Spleen (tissue), 7 donors: ENCODE data around the gene SLC22A4.

ENCODE experiments used
- POLR2A ChIP-seq, 3 donors: fragments of 450-650 bp; IDR thresholded peaks; one replicate each; pipeline ENCODE4 v1.5.1; 2017; ENCODE audit warnings: antibody characterized with exemption in 3 of 3, mild to moderate bottlenecking in 1 of 3
- POLR2AphosphoS5 ChIP-seq, 3 donors: sonication (generic); formaldehyde crosslinking; IDR thresholded peaks; one replicate each; pipeline ENCODE4 v1.5.1; 2017; ENCODE audit warnings: antibody characterized with exemption in 3 of 3
- TF ChIP-seq, protein P1 (sequence below), 11 experiments: fragments of 200-600 bp in 7 of 11; fragments of 450-650 bp in 4 of 11; sonication (generic) in 4 of 11; IDR thresholded peaks in 8 of 11; conservative IDR thresholded peaks in 3 of 11; 1 replicate in 7 of 11; 2 replicates in 4 of 11; pipeline versions ENCODE4 v1.4.0 to v1.8.0; 2016 to 2021; ENCODE audit warnings: antibody characterized with exemption in 11 of 11, inconsistent platforms in 4 of 11, mild to moderate bottlenecking in 1 of 11
- donor health status: DM: no; HTN: no; CAD: no; lungs with moderate emphysema.
- donor health status: DM: no; HTN: no; CAD: no.
- donor health status: DM: no; HTN: no; CAD: no.

DNA sequence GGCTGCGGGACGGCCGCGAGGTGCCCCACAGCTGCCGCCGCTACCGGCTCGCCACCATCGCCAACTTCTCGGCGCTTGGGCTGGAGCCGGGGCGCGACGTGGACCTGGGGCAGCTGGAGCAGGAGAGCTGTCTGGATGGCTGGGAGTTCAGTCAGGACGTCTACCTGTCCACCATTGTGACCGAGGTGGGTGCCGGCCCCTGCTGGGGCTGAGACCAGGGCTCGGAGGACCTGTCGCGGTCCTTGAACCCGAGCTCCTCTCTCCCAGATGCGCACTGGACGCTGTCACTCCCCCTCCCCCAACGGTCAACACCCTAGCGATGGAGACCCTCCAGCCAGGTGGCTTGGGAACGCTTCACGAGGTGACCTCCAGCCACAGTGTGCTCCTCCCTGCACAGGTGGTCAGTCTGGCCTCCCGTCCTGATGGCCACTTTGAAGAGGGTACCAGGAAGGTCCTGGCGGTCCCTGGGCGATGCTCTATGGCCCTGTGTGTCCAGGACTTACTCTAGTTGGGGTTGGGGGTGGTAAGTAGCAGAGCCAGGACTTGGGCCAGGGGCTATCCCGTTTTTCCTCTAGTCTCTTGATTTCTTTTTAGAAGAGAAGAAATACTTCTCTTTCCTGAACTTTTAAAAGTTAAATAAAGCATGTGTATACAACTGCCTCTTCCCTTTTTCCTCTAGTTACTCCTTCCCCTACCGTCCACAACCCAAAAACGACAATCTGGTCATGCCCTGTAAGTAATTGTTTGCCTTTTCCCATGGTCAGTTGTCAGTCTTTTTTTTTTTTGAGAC lies 76.2 kb downstream of the SLC22A4 start:
- TF ChIP-seq, protein P1, sequence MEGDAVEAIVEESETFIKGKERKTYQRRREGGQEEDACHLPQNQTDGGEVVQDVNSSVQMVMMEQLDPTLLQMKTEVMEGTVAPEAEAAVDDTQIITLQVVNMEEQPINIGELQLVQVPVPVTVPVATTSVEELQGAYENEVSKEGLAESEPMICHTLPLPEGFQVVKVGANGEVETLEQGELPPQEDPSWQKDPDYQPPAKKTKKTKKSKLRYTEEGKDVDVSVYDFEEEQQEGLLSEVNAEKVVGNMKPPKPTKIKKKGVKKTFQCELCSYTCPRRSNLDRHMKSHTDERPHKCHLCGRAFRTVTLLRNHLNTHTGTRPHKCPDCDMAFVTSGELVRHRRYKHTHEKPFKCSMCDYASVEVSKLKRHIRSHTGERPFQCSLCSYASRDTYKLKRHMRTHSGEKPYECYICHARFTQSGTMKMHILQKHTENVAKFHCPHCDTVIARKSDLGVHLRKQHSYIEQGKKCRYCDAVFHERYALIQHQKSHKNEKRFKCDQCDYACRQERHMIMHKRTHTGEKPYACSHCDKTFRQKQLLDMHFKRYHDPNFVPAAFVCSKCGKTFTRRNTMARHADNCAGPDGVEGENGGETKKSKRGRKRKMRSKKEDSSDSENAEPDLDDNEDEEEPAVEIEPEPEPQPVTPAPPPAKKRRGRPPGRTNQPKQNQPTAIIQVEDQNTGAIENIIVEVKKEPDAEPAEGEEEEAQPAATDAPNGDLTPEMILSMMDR (IDR thresholded peaks at IDR 0.05 in 8 of 11, conservative IDR thresholded peaks at IDR 0.05 in 3 of 11), result no peak
- no peak for TF ChIP-seq POLR2AphosphoS5 (IDR thresholded peaks at IDR 0.05)
- TF ChIP-seq POLR2A (IDR thresholded peaks at IDR 0.05), result no peak
